Astrocyte of the spinal cord (primary cell): Measurements from ENCODE around the gene R3HDML.

ENCODE experiments used
- DNase-seq: peaks from one replicate; pipeline ENCODE4 v3.0.0; 2011; ENCODE audit warnings: low read depth, low spot score
- H3K4me3 ChIP-seq: 2 replicates; pipeline ENCODE4 v1.5.1; 2011; ENCODE audit warnings: low read depth, mild to moderate bottlenecking, low read length, moderate library complexity
- CTCF ChIP-seq: IDR thresholded peaks from 2 replicates; pipeline ENCODE4 v1.5.1; 2012; ENCODE audit warnings: low read depth, mild to moderate bottlenecking, low read length, inconsistent platforms
- in situ Hi-C: cut with HindIII; loops from 2 replicates; pipeline ENCODE4 v1.10.0; 2017; ENCODE audit warnings: low sequenced_read_pairs

R3HDML gene

GRCh38 chr20:44328428-44328827 is 8.4 kb upstream of the R3HDML start:
- no peak for TF ChIP-seq CTCF
- H3K4me3 ChIP-seq = no peak overlapping the region
- no peak for DNase-seq
- in situ Hi-C loops = no loop called here

- no peak for DNase-seq
- in situ Hi-C loops = no loop called here
Measured at GRCh38 chr20:44331201-44331600, 5.6 kb upstream of the R3HDML start.

GRCh38 chr20:44334306-44334705 is 2.5 kb upstream of the R3HDML start:
- TF ChIP-seq CTCF = no peak
- DNase-seq = no peak
- in situ Hi-C loops = no loop called here

More at GRCh38 chr20:44331201-44331600, 5.6 kb upstream of the R3HDML start:
- no peak for TF ChIP-seq CTCF
- no peak overlapping the region for H3K4me3 ChIP-seq

GRCh38 chr20:44334709-44335108 is 2.1 kb upstream of the R3HDML start:
- H3K4me3 ChIP-seq = no peak overlapping the region
- no peak for DNase-seq
- no peak for TF ChIP-seq CTCF
- in situ Hi-C loops = no loop called here

More at GRCh38 chr20:44334306-44334705, 2.5 kb upstream of the R3HDML start:
- no peak overlapping the region for H3K4me3 ChIP-seq

GRCh38 chr20:44335675-44336074 is 1.2 kb upstream of the R3HDML start:
- in situ Hi-C loops = no loop called here
- no peak for TF ChIP-seq CTCF
- no peak for DNase-seq

GRCh38 chr20:44336086-44336485 is 757 bp upstream of the R3HDML start:
- in situ Hi-C loops = no loop called here
- no peak for DNase-seq
- H3K4me3 ChIP-seq = no peak overlapping the region
- no peak for TF ChIP-seq CTCF

More at GRCh38 chr20:44335675-44336074, 1.2 kb upstream of the R3HDML start:
- H3K4me3 ChIP-seq = no peak overlapping the region

- DNase-seq = no peak
- TF ChIP-seq CTCF = no peak
- no peak overlapping the region for H3K4me3 ChIP-seq
- in situ Hi-C loops = no loop called here
Measured at GRCh38 chr20:44342248-44342647, 5.4 kb downstream of the R3HDML start.
